Measurements from ENCODE around the gene RNF7.
A peak's percentile ranks its signal among the peaks of the same experiment; 100 is the strongest.

The RNF7 gene

GRCh38 chr3:141735176-141735575, 2.9 kb upstream of the RNF7 start:
- Histone ChIP-seq H3K4me1 (ENCODE audit: low read length) (peaks cover 21% of the 10 kb centered on the region), H3K79me2 (ENCODE audit: low read length) (peaks cover 21% of the 10 kb centered on the region), H3K4me2 (ENCODE audit: low read length) (no peak overlapping the region), H3K4me3 (ENCODE audit: low read length) (no peak overlapping the region), H3K27me3 (ENCODE audit: low read depth, low read length) (no peaks in the 10 kb centered on the region), H3K27ac (ENCODE audit: low read length) (no peak overlapping the region), H2AFZ (ENCODE audit: low read depth, low read length) (no peak overlapping the region), H4K20me1 (ENCODE audit: insufficient read depth, low read length) (peaks cover 9% of the 10 kb centered on the region), H3K36me3 (replicated peaks; ENCODE audit: low read depth, low read length) (peaks cover under 1% of the 10 kb centered on the region), H3K9me3 (ENCODE audit: insufficient read depth, low read length) (no peaks in the 10 kb centered on the region), H3K9ac (ENCODE audit: low read length) (no peak overlapping the region)
- TF ChIP-seq CTCF (IDR thresholded peaks at IDR 0.05; ENCODE audit: low read depth, low read length) (no peak), EZH2phosphoT487 (IDR thresholded peaks at IDR 0.05; ENCODE audit: low read depth) (no peak)

- Histone ChIP-seq H2AFZ (ENCODE audit: low read depth, low read length) (peak overlapping the region; percentile 90; the same call in 1 of the 2 replicates), H3K27me3 (ENCODE audit: low read depth, low read length) (no peaks in the 10 kb centered on the region)
Observed at GRCh38 chr3:141735770-141736465, 2.2 kb upstream of the RNF7 start.

GRCh38 chr3:141737093-141737492, 1.0 kb upstream of the RNF7 start:
- no peaks in the 10 kb centered on the region for H3K9me3 ChIP-seq (ENCODE audit: insufficient read depth, low read length)
- no peaks in the 10 kb centered on the region for H3K27me3 ChIP-seq (ENCODE audit: low read depth, low read length)
- H3K27ac ChIP-seq (ENCODE audit: low read length): peak overlapping the region; percentile 66
- TF ChIP-seq CTCF (IDR thresholded peaks at IDR 0.05; ENCODE audit: low read depth, low read length) (no peak), EZH2phosphoT487 (IDR thresholded peaks at IDR 0.05; ENCODE audit: low read depth) (no peak)
- H3K36me3 ChIP-seq (replicated peaks; ENCODE audit: low read depth, low read length): peaks cover 10% of the 10 kb centered on the region
- H3K9ac ChIP-seq (ENCODE audit: low read length): peak overlapping the region; percentile 55
- H3K4me3 ChIP-seq (ENCODE audit: low read length): peak overlapping the region; percentile 73
- peaks cover 32% of the 10 kb centered on the region for H3K4me1 ChIP-seq (ENCODE audit: low read length)
- peak overlapping the region; percentile 85 for H3K4me2 ChIP-seq (ENCODE audit: low read length)
- H3K79me2 ChIP-seq (ENCODE audit: low read length): peaks cover 40% of the 10 kb centered on the region
- peaks cover 20% of the 10 kb centered on the region for H4K20me1 ChIP-seq (ENCODE audit: insufficient read depth, low read length)
- peak overlapping the region; percentile 90 for H2AFZ ChIP-seq (ENCODE audit: low read depth, low read length)

More at GRCh38 chr3:141735770-141736465, 2.2 kb upstream of the RNF7 start:
- no peak overlapping the region for H3K9ac ChIP-seq (ENCODE audit: low read length)
- peaks cover 17% of the 10 kb centered on the region for H4K20me1 ChIP-seq (ENCODE audit: insufficient read depth, low read length)
- H3K36me3 ChIP-seq (replicated peaks; ENCODE audit: low read depth, low read length): peaks cover 8% of the 10 kb centered on the region
- peaks cover 29% of the 10 kb centered on the region for H3K79me2 ChIP-seq (ENCODE audit: low read length)
- TF ChIP-seq CTCF (IDR thresholded peaks at IDR 0.05; ENCODE audit: low read depth, low read length) (no peak), EZH2phosphoT487 (IDR thresholded peaks at IDR 0.05; ENCODE audit: low read depth) (no peak)
- H3K27ac ChIP-seq (ENCODE audit: low read length): no peak overlapping the region
- H3K4me1 ChIP-seq (ENCODE audit: low read length): peaks cover 28% of the 10 kb centered on the region
- H3K4me3 ChIP-seq (ENCODE audit: low read length): no peak overlapping the region
- H3K4me2 ChIP-seq (ENCODE audit: low read length): no peak overlapping the region
- no peaks in the 10 kb centered on the region for H3K9me3 ChIP-seq (ENCODE audit: insufficient read depth, low read length)

- H4K20me1 ChIP-seq (ENCODE audit: insufficient read depth, low read length): peaks cover 23% of the 10 kb centered on the region
- H3K4me3 ChIP-seq (ENCODE audit: low read length): peak overlapping the region; percentile 73
- peak overlapping the region; percentile 55 for H3K9ac ChIP-seq (ENCODE audit: low read length)
- peaks cover 12% of the 10 kb centered on the region for H3K36me3 ChIP-seq (replicated peaks; ENCODE audit: low read depth, low read length)
- H3K4me1 ChIP-seq (ENCODE audit: low read length): peaks cover 32% of the 10 kb centered on the region
- no peak for TF ChIP-seq CTCF (IDR thresholded peaks at IDR 0.05; ENCODE audit: low read depth, low read length)
- no peak for TF ChIP-seq EZH2phosphoT487 (IDR thresholded peaks at IDR 0.05; ENCODE audit: low read depth)
- peak overlapping the region; percentile 65 for H2AFZ ChIP-seq (ENCODE audit: low read depth, low read length)
- peak overlapping the region; percentile 68 for H3K27ac ChIP-seq (ENCODE audit: low read length)
- peak overlapping the region; percentile 85 for H3K4me2 ChIP-seq (ENCODE audit: low read length)
- no peaks in the 10 kb centered on the region for H3K27me3 ChIP-seq (ENCODE audit: low read depth, low read length)
- peaks cover 46% of the 10 kb centered on the region for H3K79me2 ChIP-seq (ENCODE audit: low read length)
- no peaks in the 10 kb centered on the region for H3K9me3 ChIP-seq (ENCODE audit: insufficient read depth, low read length)
Observed at GRCh38 chr3:141737678-141738021, 448 bp upstream of the RNF7 start.

All from OCI-LY3 (cell line).